Spleen (tissue), 7 donors: ENCODE measurements around the gene HDGFL3.

Source experiments
- CTCF ChIP-seq, 11 experiments: fragments of 200-600 bp in 7 of 11; fragments of 450-650 bp in 4 of 11; sonication (generic) in 4 of 11; IDR thresholded peaks in 8 of 11; conservative IDR thresholded peaks in 3 of 11; 1 replicate in 7 of 11; 2 replicates in 4 of 11; pipeline versions ENCODE4 v1.4.0 to v1.8.0; 2016 to 2021; ENCODE audit warnings: antibody characterized with exemption in 11 of 11, inconsistent platforms in 4 of 11, mild to moderate bottlenecking in 1 of 11
- POLR2A ChIP-seq, 3 donors: fragments of 450-650 bp; IDR thresholded peaks; one replicate each; pipeline ENCODE4 v1.5.1; 2017; ENCODE audit warnings: antibody characterized with exemption in 3 of 3, mild to moderate bottlenecking in 1 of 3
- POLR2AphosphoS5 ChIP-seq, 3 donors: sonication (generic); formaldehyde crosslinking; IDR thresholded peaks; one replicate each; pipeline ENCODE4 v1.5.1; 2017; ENCODE audit warnings: antibody characterized with exemption in 3 of 3
- donor health status: DM: no; HTN: no; CAD: no; lungs with moderate emphysema.
- donor health status: DM: no; HTN: no; CAD: no.
- donor health status: DM: no; HTN: no; CAD: no.

- TF ChIP-seq CTCF (IDR thresholded peaks at IDR 0.05 in 8 of 11, conservative IDR thresholded peaks at IDR 0.05 in 3 of 11) (no peak), POLR2AphosphoS5 (IDR thresholded peaks at IDR 0.05) (no peak), POLR2A (IDR thresholded peaks at IDR 0.05) (no peak)
These were observed 92.8 kb downstream of the HDGFL3 start for GRCh38 chr15:83114856-83115255.
